Astrocyte (in vitro differentiated cells and primary cell): Measurements from ENCODE around the gene UNC45B.

Experiments used
- CTCF ChIP-seq: IDR thresholded peaks from 2 replicates; pipeline ENCODE4 v1.5.1; 2011; ENCODE audit warnings: low read depth, mild to moderate bottlenecking, inconsistent platforms, low read length, moderate library complexity; ENCODE audit not compliant: insufficient read depth
- EZH2 ChIP-seq: IDR thresholded peaks from 2 replicates; pipeline ENCODE4 v1.6.1; 2012; ENCODE audit warnings: mild to moderate bottlenecking, low read length, inconsistent platforms; ENCODE audit not compliant: insufficient read depth

DNA sequence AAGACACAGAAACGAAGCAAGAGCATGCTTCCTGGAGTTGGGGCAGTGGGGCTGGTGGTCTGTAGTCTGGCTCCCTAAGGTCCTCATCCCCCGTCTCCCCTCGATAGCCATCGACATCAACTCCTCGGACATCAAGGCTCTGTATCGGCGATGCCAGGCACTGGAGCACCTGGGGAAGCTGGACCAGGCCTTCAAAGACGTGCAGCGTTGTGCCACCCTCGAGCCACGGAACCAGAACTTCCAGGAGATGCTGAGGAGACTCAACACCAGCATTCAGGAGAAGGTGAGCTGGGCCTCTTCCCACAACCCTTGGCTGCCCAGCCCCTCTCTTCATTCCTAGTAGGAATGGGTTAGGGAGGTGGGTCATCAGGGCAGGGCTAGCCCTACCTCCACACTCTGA lies 2.3 kb downstream of the UNC45B start:
- no peak for TF ChIP-seq CTCF
- no peak for TF ChIP-seq EZH2
